T1000 (cell line): ENCODE measurements around the gene WDR20.

ENCODE experiments used
- DNase-seq: peaks from one replicate; lab custom pipeline; 2025; ENCODE audit warnings: mixed read lengths; lab: John Stamatoyannopoulos, UW

Gene WDR20

DNA sequence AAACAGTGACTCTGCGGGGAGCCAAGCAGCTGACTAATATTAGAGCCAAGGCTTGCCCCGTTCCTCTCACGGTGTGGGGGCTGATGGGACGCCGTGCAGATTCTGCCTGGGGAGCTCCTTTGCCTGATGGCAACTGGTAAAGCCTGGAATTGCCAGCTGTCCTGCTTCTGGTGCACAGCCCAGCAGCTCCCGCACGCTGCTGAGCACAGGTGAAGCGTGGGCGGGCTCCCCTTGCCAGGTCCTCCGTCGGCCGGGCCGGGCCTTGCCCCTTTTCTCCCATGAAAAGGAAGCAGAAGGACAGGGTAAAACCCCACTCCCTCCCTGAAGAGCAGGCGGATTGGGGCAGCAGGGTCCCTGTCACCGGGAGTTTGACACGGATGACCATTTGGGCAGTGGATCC is 79.0 kb downstream of the WDR20 start:
- DNase-seq = no peak

GRCh38 chr14:102219316-102219715 is 79.6 kb downstream of the WDR20 start:
- DNase-seq = no peak

DNA sequence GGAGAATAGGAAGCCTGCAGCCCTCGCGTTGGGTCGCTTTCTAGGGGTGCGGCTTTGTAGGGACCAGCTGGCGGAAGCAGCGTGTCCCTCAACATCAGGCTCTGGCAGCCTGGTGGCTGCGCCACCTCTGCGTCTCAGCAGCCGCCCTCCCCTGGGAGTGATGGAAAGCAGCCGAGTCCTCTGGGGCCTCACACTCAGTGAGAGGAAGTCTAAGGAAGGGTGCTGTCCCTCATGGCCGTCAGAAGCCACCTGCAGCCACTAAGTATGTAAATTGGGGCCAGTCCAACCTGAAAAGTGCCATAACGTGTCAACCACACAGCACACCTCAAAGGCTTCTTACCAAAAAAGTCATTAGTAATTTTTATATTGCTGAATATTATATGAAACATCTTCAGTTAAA is 80.3 kb downstream of the WDR20 start:
- no peak for DNase-seq

DNA sequence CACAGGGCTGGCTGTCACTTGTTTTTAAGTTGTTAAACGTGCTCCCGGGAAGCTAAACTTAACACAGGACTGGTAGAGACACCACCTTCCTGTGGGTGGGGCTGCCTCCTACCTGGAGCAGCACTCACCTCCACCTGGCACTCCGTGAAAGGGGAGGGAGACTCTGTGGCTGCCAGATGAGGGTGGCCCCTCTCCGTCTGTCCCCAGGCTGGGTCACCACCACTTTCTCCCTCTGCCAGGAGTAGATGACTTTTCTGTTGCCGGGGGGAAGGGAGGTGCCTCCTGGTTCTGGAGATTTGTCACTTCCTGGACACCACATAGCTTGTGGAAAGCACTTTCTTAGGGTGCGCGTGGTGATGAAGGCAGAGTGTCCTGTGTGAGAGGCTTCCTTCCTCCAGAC is 81.3 kb downstream of the WDR20 start:
- DNase-seq = no peak

GRCh38 chr14:102222009-102222575 is 82.4 kb downstream of the WDR20 start:
- no peak for DNase-seq

- no peak for DNase-seq
These were observed 83.1 kb downstream of the WDR20 start for GRCh38 chr14:102222751-102223150.

- no peak for DNase-seq
These were observed 84.0 kb downstream of the WDR20 start for GRCh38 chr14:102223682-102224081.

DNA sequence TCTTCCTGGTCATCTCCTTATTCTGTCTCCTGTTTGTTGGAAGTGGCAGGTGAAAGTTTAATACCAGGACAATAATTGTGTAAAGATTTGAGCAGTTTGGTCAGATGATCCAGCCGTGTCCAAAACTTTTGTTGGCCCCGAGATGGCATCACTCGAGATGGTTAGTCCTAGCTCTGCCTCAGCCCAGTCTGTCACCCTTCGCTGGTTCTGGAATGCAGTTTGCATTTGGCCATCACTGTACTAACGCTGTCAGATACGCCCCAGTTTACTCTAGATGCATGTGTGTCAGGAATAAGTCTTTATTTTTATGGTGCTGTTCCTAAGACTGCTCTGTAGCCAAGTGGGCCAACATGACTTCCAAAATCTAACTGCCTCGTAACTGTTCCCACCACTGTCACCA is 85.7 kb downstream of the WDR20 start:
- no peak for DNase-seq

- DNase-seq = no peak
These were observed 86.2 kb downstream of the WDR20 start for GRCh38 chr14:102225936-102226335.

- no peak for DNase-seq
These were observed 86.8 kb downstream of the WDR20 start for GRCh38 chr14:102226356-102227125.

DNA sequence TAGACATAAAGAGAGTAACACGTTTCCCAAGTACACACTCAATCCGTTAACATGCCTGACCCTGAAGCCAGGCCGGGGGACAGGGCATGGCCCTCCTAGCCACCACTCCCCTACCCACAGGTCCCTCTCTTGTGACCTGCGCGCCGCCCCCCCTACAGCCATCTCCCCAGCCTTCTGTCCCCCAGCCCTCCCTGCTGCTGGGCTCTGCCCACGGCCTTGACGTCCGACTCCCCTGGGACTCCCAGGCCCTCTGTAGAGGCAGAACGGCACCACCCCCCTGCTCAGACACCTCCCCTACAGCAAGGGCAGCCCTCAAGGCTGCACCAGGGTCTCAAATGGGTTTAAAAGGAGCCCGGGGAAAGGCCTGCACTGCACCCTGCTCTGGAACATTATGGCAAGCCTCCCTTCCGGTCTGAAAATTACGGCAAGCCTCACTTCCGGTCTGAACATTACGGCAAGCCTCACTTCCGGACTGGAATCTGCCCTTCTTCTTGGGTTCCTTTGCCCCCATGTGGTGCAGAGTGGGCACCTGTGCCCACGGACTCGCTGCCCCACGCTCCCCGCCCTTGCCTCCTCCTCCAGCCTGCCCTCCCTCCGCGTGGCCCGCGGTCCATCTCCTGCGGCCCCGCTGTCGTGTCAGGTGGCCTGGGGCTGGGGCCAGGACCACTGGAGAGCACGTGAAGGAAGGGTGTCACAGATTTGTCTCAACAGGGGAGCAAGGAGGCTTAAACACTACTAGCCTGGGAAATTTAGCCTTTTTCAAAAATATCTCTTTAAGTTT is 87.7 kb downstream of the WDR20 start:
- no peak for DNase-seq

DNA sequence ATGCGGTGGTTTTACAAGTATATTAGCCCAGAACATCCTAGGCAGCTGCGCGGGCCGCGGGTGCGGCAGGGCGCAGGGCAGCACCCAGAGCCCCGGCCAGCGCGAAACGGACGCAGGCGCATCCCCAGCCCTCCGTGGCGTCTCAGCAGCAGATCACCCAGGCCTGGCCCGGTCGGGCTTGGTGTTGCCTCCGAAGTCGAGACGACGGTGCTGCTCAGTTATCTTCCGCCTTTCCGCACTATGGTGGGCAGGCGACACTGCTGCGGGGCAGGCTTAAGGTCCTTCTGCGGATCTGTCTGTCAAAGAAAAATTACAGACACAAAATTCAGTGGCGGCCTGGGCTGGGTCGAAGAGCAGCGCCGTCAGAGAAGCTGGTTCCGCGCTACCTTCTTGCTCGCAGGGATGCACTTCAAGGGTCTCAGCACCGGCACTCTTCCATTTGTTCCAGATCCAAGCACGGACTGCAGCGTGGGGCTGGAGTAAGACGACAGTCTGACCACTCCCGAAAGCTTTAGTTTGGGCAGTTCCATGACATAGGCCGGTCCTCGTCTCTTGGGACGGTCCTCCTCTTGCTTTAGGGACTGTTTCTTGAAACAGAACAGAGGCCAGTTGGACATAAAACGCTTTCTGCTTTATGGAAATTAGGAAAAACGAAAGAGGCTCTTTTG is 89.5 kb downstream of the WDR20 start:
- DNase-seq = no peak

DNA sequence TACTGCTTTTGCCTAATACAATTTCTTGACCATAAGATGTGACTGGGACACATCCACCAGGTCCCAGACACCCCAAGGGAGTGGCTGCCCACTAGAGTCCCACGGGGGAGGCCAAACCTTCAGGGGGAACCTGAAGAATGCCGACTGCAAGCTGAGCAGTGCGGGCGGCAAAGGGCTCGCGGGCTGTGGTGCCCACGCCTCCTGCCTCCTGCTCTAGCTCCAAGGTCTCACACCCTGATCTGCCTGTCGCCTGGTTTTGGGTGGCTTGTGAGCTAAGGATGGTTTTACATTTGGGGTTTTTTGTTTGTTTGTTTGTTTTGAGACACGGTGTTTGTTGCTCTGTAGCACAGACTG is 90.0 kb downstream of the WDR20 start:
- no peak for DNase-seq

GRCh38 chr14:102230481-102231210 is 90.9 kb downstream of the WDR20 start:
- no peak for DNase-seq

DNA sequence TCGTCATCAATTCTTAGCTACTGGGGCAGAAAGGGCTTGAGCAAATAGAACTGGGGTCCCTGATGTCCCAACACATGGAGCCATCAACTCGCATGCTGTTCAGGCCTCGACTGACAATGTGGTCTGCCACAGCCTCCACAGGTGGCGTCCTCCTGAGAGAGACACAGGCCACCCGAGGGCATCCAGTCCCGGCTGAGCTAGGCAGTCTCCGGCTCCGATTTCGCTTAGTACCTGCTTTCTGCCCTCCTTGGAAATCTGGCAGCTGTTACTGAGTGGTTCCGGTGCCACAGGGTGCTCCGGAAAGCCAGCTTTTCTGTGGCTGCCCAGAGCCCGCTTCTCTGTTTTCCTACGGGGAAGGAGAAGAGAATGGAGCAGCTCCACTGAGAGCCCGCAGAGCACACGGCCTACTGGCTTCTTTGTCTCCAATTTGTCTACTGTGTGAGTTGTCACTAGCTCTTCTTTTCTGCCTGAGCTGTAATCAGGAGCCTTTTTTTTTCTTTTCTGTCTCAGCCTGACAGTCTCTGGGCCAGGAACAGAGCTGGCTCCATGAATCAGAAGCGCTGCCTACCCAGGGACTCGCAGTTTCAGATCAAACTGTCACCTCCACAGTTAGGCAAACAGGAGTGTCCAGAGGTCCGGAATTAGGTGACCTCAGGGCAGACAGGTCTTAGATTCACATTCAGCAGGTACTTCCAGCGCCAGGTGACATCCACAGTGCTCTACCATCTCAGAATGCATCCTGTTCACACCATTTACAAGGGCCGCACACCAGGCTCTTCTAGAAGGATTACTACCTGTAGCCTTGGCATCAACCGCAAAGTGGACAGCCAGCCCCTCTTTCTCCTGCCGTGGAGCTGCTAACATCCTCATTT is 92.0 kb downstream of the WDR20 start:
- DNase-seq = no peak

DNA sequence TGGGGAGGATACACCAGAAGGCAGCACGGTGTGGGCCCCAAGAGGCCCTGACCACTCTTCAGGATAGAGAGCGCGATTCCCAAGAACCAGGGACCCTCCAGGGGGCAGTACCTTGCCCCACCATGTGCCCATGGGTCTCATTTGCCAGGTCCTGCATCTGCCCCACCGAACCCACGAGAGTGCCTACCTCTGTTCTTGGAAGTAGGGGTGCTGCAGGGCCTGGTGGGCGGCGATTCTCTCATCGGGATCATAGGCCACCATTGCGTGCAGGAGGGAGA is 92.6 kb downstream of the WDR20 start:
- DNase-seq = no peak

DNA sequence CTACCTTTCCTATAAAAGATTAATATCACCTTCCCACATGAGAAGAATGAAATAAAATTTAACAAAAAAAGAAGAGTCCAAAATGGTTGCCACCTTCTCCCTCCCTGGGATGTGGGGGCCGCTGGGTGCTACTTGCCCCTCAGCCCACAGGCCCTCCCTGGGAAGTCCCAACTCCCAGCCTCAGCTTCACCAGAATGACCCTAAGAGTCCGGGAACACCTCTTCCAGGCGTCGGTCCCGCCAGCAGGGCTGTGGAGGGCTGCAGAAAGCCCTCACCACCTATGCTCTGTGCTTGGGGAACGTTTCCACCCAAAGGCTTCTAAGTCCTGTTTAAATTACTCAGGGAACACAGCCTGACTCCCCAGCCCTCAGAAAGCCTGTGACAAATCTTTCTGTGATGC is 93.4 kb downstream of the WDR20 start:
- DNase-seq = no peak

GRCh38 chr14:102234331-102235264 is 94.9 kb downstream of the WDR20 start:
- DNase-seq = no peak

GRCh38 chr14:102235275-102235897 is 95.7 kb downstream of the WDR20 start:
- DNase-seq = peak; percentile 36

DNA sequence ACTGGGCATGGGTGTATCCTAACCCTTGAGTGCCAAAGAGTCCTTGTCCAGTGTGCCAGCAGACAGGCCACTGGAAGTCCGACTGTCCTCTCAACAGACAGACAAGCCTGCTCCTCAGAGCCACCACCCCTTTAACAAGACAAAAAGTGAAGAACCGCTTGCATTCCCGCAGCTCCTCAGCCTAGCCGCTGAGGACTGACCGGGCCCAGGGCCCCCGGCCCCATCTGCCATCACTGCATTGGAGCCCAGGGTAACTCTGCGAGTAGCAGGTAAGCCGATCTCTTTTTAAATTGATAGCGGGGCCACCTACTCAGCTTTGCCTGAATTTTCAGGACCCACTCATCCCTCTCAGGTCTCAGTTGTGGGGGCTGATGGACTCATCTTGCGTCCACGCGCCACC is 96.3 kb downstream of the WDR20 start:
- no peak for DNase-seq
